Activated CD8-positive, alpha-beta memory T cell treated with anti-CD3 and anti-CD28 coated beads, Interleukin-2, amount 50 U/mL, for 1 hour (primary cell): ENCODE data around the gene BBX.
"Not testable (repeated sequence)": the region's sequence is repeated elsewhere in the genome, so short reads cannot be mapped to it uniquely, and the experiment has no call there.

Experiments
- DNase-seq: peaks from one replicate; pipeline ENCODE4 v3.0.0-alpha.2; 2020; ENCODE audit errors: extremely low read depth

The BBX gene

GRCh38 chr3:107798381-107798780, 275.6 kb downstream of the BBX start:
- no peak for DNase-seq

GRCh38 chr3:107800710-107801109, 277.9 kb downstream of the BBX start:
- no peak for DNase-seq

GRCh38 chr3:107803170-107803569, 280.4 kb downstream of the BBX start:
- no peak for DNase-seq

GRCh38 chr3:107806021-107806420, 283.3 kb downstream of the BBX start:
- DNase-seq = no peak

GRCh38 chr3:107806536-107806935, 283.8 kb downstream of the BBX start:
- no peak for DNase-seq

- no peak for DNase-seq
Observed at GRCh38 chr3:107810171-107811071, 287.7 kb downstream of the BBX start.

GRCh38 chr3:107813026-107813425, 290.3 kb downstream of the BBX start:
- no peak for DNase-seq

- DNase-seq = no peak
Observed at GRCh38 chr3:107816107-107816506, 293.3 kb downstream of the BBX start.

- DNase-seq = no peak
Observed at GRCh38 chr3:107817076-107817475, 294.3 kb downstream of the BBX start.

- DNase-seq = no peak
Observed at GRCh38 chr3:107818025-107818424, 295.3 kb downstream of the BBX start.

- DNase-seq = no peak
Observed at GRCh38 chr3:107819656-107820055, 296.9 kb downstream of the BBX start.

- DNase-seq = no peak
Observed at GRCh38 chr3:107822308-107822707, 299.5 kb downstream of the BBX start.

- no peak for DNase-seq
Observed at GRCh38 chr3:107824822-107825371, 302.1 kb downstream of the BBX start.

GRCh38 chr3:107825556-107825955, 302.8 kb downstream of the BBX start:
- no peak for DNase-seq

- DNase-seq = no peak
Observed at GRCh38 chr3:107826727-107827126, 304.0 kb downstream of the BBX start.

- DNase-seq = no peak
Observed at GRCh38 chr3:107829185-107829584, 306.4 kb downstream of the BBX start.

- DNase-seq = no peak
Observed at GRCh38 chr3:107831590-107831989, 308.8 kb downstream of the BBX start.

- DNase-seq = no peak
Observed at GRCh38 chr3:107833043-107833442, 310.3 kb downstream of the BBX start.

- DNase-seq = no peak
Observed at GRCh38 chr3:107833722-107834416, 311.1 kb downstream of the BBX start.

- DNase-seq = not testable (repeated sequence)
Observed at GRCh38 chr3:107835001-107835400, 312.2 kb downstream of the BBX start.

- DNase-seq = no peak
Observed at GRCh38 chr3:107837895-107838612, 315.3 kb downstream of the BBX start.

GRCh38 chr3:107841831-107842230, 319.1 kb downstream of the BBX start:
- DNase-seq = no peak
